Loucy (cell line): ENCODE results near the gene ZNF579.

Experiments
- H2AFZ ChIP-seq: fragments of 200-600 bp; sonication (generic); 2 replicates; pipeline ENCODE4 v1.6.0; 2016; ENCODE audit warnings: antibody characterized with exemption, mild to moderate bottlenecking, low read length, moderate library complexity
- H3F3A ChIP-seq: fragments of 200-600 bp; 2 replicates; pipeline ENCODE4 v1.6.0; 2016; ENCODE audit warnings: antibody characterized with exemption, low read depth, mild to moderate bottlenecking
- H3K27me3 ChIP-seq: fragments of 200-600 bp; sonication (generic); 2 replicates; pipeline ENCODE4 v1.6.1; 2014; ENCODE audit warnings: low read length, mild to moderate bottlenecking; ENCODE audit not compliant: insufficient read depth, poor library complexity, severe bottlenecking
- H3K36me3 ChIP-seq: fragments of 200-600 bp; sonication (generic); 2 replicates; pipeline ENCODE4 v1.6.1; 2016; ENCODE audit warnings: low read length; ENCODE audit not compliant: insufficient read depth
- H3K4me1 ChIP-seq: fragments of 200-600 bp; sonication (generic); 2 replicates; pipeline ENCODE4 v1.5.1; 2014; ENCODE audit warnings: low read length, mild to moderate bottlenecking; ENCODE audit not compliant: insufficient read depth, poor library complexity, severe bottlenecking
- H3K4me2 ChIP-seq: fragments of 200-600 bp; sonication (generic); 2 replicates; pipeline ENCODE4 v1.6.0; 2014; ENCODE audit warnings: antibody characterized with exemption, low read length, low read depth, mild to moderate bottlenecking; ENCODE audit not compliant: poor library complexity, severe bottlenecking
- H3K4me3 ChIP-seq: fragments of 200-600 bp; sonication (generic); 2 replicates; pipeline ENCODE4 v1.5.1; 2014; ENCODE audit warnings: low read length, mild to moderate bottlenecking, mixed read lengths; ENCODE audit not compliant: poor library complexity, severe bottlenecking
- H3K79me2 ChIP-seq: fragments of 200-600 bp; sonication (generic); 2 replicates; pipeline ENCODE4 v1.6.1; 2014; ENCODE audit warnings: low read length; ENCODE audit not compliant: insufficient read depth
- H3K9ac ChIP-seq: fragments of 200-600 bp; sonication (generic); 2 replicates; pipeline ENCODE4 v1.6.0; 2014; ENCODE audit warnings: mild to moderate bottlenecking, low read depth, low read length, moderate library complexity; ENCODE audit not compliant: poor library complexity, severe bottlenecking
- H3K9me2 ChIP-seq: fragments of 200-600 bp; sonication (generic); replicated peaks from 2 replicates; pipeline ENCODE4 v1.6.1; 2016; ENCODE audit warnings: low read depth, low read length, mixed read lengths
- H3K9me3 ChIP-seq: fragments of 200-600 bp; sonication (generic); 2 replicates; pipeline ENCODE4 v1.6.1; 2014; ENCODE audit warnings: mild to moderate bottlenecking, antibody characterized with exemption, low read length, low read depth; ENCODE audit not compliant: insufficient read depth
- H4K20me1 ChIP-seq: fragments of 200-600 bp; sonication (generic); 2 replicates; pipeline ENCODE4 v1.6.0; 2014; ENCODE audit warnings: antibody characterized with exemption, low read length, mild to moderate bottlenecking; ENCODE audit not compliant: insufficient read depth, poor library complexity, severe bottlenecking
- CTCF ChIP-seq: fragments of 200-600 bp; sonication (generic); conservative IDR thresholded peaks from 2 replicates; pipeline ENCODE4 v1.5.1; 2014; ENCODE audit warnings: mild to moderate bottlenecking, antibody characterized with exemption, low read length
- EZH2phosphoT487 ChIP-seq: fragments of 200-600 bp; IDR thresholded peaks from 2 replicates; pipeline ENCODE4 v1.6.1; 2018; ENCODE audit warnings: antibody characterized with exemption, mild to moderate bottlenecking, moderate library complexity, borderline replicate concordance

Gene ZNF579

GRCh38 chr19:55528030-55528803, 52.4 kb downstream of the ZNF579 start:
- Histone ChIP-seq H3K79me2 (no peaks in the 10 kb centered on the region), H3K9ac (no peak overlapping the region), H2AFZ (no peak overlapping the region), H3K4me1 (no peaks in the 10 kb centered on the region), H3K4me2 (no peak overlapping the region), H3K4me3 (no peak overlapping the region), H4K20me1 (no peaks in the 10 kb centered on the region), H3K27me3 (no peaks in the 10 kb centered on the region), H3K36me3 (no peaks in the 10 kb centered on the region), H3K9me3 (no peaks in the 10 kb centered on the region), H3F3A (no peaks in the 10 kb centered on the region), H3K9me2 (no peaks in the 10 kb centered on the region)
- TF ChIP-seq EZH2phosphoT487: no peak
- no peak for TF ChIP-seq CTCF

DNA sequence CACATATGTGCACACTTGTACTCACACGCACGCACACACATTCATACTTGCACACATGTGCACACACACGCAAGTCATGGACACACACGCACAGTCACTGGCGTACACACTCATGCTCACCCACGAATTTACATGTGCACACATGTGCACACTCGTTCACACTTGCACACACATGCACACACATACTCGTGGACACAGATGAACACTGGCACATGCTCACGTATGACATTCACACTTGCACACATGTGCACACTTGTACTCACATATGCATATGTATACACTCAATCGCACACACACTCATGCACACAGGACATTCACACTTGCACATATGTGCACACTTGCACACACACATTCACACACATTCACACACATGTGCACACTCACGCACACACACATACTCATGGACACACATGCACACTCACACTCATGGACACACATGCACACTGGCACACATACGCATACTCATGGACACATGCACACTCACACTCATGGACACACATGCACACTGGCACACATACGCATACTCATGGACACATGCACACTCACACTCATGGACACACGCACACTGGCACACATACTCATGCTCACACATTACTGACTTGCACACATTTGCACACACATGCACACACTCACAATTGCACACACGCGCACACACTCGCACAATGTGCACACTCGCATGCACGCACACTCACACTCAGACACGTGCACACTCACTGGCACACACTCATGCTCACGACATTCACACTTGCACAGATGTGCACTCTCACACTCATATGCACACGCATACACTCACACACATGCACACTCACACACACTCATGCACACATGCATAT, 53.2 kb downstream of the ZNF579 start:
- Histone ChIP-seq H3K79me2 (no peaks in the 10 kb centered on the region), H3K4me3 (no peak overlapping the region), H3K9ac (no peak overlapping the region), H3K9me3 (no peaks in the 10 kb centered on the region), H3F3A (no peaks in the 10 kb centered on the region), H3K27me3 (no peaks in the 10 kb centered on the region), H3K36me3 (no peaks in the 10 kb centered on the region), H2AFZ (no peak overlapping the region), H3K9me2 (no peaks in the 10 kb centered on the region), H3K4me1 (no peaks in the 10 kb centered on the region), H4K20me1 (no peaks in the 10 kb centered on the region), H3K4me2 (no peak overlapping the region)
- TF ChIP-seq CTCF (no peak), EZH2phosphoT487 (no peak)
